GM18519 (cell line): ENCODE measurements around the gene PHPT1.
"Not testable (repeated sequence)": the region's sequence is repeated elsewhere in the genome, so short reads cannot be mapped to it uniquely, and the experiment has no call there.

Experiments
- ATAC-seq: cut with Tn5 transposase; IDR thresholded peaks from one replicate; pipeline ENCODE4 v1.9.1; 2021; ENCODE audit warnings: mild to moderate bottlenecking, moderate library complexity; ENCODE audit not compliant: unreplicated experiment, low FRiP score

The PHPT1 gene

DNA sequence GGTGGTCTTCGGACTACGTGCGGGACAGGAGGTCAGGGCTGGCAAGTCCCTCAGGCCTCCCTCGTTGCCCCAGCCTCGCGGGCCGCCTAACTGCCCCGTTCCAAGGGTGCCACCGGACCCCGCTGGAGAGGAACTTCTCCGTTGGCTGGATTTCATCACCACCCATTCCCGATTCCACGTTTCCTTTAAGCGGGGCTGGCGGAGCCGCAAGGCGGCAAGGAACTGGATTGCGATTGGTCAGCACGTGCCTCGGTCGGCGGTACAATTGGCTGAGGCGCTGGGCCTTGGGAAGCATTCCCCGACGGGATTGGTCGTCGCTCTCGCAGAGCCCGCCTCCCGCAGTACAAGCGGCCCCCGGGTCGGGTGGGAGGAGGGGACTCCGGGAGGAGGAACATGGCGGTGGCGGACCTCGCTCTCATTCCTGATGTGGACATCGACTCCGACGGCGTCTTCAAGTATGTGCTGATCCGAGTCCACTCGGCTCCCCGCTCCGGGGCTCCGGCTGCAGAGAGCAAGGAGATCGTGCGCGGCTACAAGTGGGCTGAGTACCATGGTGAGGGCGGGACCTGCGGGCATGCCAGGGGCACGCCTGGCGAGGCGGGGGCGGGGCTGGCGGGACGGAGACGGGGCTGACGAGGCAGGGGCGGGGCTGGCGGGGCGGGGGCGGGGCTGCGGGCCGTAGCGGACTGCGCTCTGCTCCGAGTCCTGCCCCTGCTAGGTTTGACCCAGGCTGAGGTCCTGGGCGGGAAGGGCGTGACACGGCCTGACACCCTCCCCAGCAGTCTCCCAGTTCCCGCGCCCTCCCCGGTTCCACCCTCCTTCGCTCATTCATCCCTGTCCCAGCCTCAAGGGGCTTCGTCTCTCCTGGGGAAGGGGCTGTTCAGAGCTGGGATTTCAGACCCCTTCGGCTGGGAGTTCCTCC is at the start of gene PHPT1:
PHPT1 (plus strand) TSS at position 372 of the 922 bp plus-strand sequence; CDS start at position 394, 22 bp downstream.
- ATAC-seq, result peak; percentile 68

DNA sequence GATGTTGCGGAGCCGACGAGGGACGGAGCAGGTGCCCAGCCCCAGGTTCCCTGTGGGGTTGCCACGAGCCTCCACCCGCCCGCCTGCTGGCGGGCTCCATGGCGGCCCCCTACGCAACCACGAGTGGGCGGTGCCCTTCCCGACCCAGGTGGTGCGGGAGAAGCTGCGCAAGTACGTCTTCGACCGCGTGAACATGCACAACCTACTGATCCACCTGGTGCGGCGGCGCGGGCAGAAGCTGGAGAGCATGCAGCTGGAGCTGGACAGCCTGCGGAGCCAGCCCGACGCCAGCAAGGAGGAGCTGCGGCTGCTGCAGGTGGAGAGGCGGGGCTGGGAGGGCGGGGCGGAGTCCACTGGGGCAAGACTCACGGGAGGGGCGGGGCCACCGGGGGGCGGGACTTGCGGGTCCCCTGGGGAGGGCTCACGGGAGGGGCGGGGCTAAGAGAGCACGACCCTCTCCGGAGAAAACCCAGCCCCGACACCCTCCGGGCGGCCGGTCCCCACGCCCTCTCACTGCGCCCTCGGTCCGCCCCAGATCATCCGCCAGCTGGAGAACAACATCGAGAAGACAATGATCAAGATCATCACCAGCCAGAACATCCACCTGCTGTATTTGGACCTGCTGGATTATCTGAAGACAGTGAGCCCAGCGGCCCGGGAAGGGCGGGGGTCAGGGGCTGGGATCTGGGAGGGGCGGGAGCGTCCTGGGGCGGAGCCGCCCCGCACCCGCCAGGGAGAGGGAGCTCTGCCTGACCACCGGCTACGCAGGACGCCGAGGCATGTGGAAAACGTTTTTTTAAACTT is 49.2 kb upstream of the PHPT1 start:
- no peak for ATAC-seq

DNA sequence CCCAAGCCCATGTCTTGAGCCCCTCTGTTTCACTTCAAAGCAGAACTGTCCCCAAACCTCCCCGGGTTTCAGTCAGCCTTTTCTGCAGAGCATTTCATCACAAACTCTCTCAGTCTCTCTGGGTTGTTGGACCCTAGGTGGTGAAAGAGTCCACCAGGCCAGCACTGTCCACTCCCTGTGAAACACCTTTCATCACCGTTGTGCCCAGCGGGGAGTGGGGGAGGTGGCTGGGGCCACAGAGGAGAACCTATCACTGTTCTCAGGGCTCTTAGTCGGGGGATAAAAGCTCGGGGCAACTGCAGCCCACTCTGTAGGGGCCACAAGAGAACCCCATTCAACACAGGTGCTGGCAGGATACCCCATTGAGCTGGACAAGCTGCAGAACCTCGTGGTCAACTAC is 46.9 kb upstream of the PHPT1 start:
- ATAC-seq, result no peak

DNA sequence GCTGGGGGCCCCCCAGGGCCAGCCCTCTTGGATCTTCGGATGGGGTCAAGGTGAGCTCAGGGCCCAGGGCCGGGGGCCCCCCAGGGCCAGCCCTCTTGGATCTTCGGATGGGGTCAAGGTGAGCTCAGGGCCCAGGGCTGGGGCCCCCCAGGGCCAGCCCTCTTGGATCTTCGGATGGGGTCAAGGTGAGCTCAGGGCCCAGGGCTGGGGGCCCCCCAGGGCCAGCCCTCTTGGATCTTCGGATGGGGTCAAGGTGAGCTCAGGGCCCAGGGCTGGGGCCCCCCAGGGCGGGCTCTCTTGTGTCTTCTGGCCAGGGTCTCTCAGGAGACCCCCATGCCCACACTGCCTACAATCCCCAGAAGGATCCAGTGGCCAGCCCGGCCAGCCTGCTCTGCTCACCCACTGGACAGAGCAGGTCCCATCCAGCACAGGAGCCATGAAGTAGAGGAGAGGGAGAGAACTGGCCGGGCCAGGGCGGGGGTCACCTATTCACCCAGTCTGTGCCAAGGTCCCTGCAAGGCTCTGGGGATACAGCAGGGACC is 46.1 kb upstream of the PHPT1 start:
- ATAC-seq, result not testable (repeated sequence)

DNA sequence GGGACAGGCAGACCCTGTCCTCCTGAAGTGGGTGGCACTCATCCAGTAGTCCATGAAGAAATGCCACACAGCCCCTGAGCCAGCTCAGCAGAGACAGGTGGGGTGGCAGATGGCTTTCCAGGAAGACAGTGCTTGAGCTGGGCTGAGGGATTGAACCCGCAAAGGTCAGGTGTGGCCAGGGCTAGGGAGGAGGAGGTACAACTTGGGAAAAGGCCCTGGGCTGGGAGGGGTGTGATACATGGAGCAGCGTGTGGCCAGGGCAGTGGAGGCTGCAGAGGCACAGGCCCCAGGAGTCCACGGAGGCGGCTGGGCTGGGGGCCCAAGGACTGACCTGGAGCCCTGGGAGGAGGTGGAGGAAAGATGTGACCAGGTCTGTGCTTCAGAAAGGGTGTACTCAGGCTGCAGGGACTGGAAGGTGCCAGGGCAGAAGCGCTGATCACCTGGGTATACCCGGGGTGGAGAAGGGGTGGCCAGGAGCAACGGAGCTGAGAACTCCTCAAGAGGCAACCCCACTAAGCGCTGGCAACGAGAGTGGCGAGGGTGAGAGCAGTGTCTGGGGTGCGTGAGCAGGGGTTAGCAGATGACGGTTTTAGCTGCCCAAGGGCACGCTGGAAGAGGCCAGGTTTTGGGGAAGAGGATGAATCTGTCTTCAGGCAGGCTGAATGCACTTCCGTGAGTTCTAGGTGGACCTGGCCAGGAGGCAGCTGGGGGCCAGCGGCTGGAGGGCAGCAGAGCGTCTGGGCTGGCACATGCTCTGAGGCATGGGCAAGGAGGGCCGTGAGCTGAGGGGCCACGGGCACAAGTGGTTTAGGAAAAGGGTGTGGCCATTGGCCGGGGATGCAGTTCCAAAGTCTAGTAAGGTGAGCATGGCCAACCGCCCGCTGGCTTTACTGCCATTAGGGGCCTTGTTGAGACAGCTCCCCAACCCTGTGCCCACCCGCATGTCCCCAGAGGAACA is 45.4 kb upstream of the PHPT1 start:
- ATAC-seq, result no peak

DNA sequence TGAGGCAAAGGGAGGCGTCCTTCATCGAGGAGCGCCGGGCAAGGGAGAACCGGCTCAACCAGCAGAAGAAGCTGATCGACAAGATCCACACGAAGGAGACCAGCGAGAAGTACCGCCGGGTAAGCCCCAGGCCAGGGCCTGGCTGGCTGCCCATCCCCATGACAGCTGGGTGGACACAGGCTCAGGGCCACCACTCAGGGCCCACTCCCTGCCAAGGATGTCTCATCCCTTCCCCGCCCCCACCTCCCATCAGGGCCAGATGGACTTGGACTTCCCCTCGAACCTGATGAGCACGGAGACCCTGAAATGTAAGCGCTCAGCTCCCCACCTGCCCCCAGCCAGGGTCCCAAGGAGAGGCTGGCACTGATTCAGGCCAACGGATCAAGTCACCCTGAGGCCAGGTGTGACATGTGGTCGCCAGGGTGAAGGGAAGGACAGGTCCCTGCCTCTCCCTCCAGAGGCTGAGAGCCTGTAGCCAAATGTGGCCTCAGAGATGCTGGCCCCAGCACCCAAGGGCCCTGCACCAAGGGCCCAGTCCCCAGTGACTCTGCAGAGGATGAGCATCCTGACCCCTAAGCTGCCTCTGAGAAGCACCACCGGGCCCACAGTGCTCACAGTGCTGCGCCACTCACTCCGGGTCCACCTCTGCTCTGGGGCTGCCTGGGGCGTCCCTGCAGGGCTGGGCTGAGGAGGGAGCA is 44.6 kb upstream of the PHPT1 start:
- ATAC-seq, result no peak

DNA sequence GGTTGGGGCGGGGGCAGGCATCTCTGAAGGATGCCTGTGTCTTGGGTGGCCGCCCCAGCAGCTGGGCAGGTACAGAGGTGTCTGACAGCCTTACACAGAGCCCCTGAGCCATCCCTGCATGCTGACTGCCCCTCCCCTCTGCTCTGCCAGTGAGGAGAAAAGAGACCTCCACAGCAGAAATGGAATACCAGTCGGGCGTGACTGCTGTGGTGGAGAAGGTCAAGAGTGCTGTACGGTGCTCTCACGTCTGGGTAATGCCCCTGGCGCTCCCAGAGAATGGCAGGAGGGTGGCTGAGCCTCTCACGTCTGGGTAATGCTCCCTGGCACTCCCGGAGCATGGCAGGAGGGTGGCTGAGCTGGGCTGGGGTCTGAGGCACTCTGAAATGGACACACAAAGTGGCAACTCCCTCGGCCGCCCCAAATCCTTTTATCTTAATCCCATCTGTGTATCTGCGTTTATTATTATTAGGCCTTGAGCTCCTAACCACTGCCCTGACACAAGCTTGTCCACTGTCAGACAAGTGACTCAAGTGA is 43.9 kb upstream of the PHPT1 start:
- no peak for ATAC-seq

DNA sequence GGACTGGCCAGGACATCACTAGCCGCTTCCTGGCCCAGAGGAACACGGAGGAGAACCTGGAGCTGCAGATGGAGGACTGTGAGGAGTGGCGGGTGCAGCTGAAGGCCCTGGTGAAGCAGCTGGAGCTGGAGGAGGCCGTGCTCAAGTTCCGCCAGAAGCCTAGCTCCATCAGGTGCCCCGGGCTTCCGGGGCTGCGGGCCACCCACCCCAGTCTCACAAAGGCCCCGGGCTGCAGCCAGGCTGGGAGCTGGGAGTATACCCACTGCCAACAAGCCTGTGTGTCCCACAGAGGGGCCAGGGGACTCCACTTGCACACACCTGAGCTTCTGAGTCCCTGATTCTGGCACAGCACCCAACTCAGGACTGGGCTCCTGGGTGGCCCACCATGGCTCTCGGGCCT is 43.1 kb upstream of the PHPT1 start:
- no peak for ATAC-seq

DNA sequence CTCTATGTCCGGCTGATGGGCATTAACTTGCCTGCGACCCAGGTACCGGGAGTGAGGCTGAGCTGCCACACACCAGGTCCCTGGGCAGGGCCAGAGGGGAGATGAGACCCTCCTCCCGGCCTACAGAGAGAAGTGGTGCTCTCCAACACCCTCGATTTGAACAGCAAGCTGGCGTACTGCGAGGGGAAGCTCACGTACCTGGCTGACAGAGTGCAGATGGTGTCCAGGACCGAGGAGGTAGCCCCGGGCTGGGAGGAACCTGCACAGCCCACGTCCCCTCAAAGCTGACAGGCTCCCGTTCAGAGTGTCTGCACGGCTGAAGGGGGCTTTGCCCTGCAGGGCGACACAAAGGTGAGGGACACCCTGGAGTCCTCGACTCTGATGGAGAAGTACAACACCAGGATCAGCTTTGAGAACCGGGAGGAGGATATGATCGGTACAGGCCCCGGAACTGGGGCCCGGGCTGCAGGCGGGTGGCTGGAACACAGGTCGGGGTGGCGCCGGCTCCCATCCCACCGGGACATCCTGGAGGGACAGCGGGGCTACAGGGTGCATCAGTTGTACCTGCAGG is 42.5 kb upstream of the PHPT1 start:
- no peak for ATAC-seq

DNA sequence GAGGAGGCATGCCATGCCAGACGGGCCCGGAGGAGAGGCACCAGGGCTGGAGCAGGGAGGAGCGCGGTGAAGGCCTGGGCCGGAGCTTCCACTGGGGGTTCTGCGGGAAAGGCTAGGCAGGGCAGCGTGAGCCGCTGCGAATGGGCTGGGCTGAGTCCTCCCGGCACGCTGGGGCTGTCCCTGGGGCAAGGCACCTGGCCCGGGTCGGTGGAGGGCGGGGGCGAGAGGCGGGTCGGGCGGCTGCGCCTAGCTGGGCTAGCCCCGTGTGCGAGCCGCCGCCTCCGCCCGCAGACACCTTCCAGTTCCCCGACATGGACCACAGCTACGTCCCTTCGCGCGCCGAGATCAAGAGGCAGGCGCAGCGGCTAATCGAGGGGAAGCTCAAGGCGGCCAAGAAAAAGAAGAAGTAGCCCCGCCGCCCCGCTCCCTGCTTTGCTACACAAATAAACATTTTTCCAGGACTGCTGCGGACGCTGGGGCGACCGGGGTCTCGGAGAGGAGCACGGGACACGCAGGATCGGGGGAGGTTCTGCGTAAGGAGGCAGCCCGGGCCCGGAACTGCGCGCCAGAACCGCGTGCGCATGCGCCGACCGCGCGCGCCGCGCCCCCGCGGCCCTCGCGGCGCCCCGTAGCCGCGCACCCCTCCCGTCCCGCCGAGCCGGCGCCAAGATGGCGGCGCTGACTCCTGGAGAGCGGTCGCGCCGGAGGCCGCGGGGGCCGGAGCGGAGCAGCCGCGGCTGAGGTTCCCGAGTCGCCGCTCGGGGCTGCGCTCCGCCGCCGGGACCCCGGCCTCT is 41.7 kb upstream of the PHPT1 start, which contains the start of gene RABL6:
RABL6 (plus strand) TSS at position 668 of the 794 bp plus-strand sequence. CDS start 249 bp downstream, outside the sequence.
- no peak for ATAC-seq

DNA sequence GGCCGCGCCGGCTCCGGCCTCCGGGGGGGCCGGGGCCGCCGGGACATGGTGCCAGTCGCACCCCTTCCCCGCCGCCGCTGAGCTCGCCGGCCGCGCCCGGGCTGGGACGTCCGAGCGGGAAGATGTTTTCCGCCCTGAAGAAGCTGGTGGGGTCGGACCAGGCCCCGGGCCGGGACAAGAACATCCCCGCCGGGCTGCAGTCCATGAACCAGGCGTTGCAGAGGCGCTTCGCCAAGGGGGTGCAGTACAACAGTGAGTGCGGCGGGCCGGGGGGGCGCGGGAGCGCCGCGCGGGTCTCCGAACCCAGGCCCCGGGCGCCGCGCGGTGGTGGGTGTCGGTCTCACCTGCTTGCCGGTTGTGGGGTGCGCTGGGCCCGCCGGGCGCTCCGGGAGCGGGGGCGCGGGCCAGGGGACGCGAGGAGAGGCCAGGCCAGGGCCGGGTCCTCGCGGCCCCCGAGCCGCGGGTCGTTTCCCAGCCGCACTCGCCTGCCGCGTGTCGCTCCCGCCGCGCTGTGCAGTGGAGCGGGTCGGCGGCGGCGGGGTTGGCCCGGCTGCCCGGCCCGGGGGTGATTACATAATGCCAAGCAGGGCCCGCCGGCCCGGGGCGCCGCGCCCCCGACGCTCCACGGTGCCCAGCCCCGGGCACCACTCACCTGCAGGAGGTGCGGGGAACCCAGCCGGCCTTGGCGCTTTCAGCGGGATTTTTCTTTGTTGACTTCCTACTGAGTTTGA is 41.0 kb upstream of the PHPT1 start:
- ATAC-seq, result no peak

DNA sequence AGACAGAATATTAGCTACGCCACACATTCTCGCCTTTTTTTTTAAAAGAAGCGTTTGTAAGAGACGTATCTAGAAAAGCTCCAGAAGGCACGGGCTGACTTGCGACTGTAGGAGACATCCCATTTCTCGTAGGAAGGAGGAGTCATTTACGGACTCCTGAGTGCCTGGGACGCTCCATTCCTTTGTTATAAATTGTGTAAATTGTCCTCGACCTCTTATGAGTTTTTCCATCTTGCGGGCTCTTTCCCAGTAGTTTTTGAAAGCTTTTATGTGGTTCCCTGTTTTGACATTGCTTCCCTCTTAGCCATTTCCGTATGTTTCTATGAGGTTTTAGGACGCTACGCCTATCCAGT is 40.4 kb upstream of the PHPT1 start:
- ATAC-seq, result no peak

DNA sequence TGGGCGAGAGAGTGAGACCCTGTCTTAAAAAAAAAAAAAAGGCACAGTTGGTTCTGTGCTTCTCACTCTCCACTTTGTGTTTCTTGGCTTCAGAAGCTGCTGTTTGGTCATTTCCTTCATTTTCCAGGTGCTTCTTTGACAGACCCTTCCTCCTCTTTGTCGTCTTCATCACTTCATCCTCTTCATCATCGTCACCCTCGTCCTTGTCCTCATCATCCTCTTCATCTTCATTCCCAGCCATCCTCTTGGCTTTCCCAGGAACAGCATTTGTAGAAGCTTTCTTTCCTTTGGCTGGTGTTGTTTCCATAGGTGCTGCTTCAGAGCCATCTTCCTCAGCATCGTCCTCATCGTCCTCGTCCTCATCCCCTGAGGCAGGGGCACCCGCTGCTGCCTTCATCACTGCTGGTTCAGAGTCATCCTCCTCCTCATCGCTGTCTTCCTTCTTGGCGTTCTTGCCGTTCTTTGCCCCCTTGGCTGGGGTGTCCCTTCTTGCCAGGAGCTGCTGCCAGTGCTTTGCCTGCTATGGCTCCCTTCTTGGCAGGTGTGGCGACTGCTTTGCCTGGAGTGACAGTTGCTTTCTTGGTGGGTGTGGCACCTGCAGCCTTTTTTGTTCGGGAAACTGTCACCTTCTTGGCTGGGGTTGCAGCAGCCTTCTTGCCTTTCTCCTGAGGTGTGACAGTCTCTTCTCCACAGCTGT is 34.3 kb upstream of the PHPT1 start:
- ATAC-seq, result no peak

DNA sequence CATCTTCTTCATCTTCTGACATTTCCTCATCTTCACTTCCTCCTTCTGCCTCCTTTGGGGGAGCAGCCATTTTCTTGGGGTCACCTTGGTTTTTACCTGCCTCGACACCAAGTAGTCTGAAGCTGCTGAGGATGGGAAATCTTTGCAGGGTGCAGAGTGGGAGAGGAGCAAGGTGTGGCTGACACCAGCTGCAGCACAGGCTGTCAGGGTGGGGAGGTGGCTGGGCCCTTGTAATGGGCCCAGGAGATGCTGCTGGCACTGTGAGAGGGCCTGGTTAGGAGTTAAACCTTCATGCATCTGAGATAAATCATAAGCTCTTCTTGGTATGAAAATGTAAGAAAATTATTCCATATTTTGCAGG is 33.8 kb upstream of the PHPT1 start:
- no peak for ATAC-seq

DNA sequence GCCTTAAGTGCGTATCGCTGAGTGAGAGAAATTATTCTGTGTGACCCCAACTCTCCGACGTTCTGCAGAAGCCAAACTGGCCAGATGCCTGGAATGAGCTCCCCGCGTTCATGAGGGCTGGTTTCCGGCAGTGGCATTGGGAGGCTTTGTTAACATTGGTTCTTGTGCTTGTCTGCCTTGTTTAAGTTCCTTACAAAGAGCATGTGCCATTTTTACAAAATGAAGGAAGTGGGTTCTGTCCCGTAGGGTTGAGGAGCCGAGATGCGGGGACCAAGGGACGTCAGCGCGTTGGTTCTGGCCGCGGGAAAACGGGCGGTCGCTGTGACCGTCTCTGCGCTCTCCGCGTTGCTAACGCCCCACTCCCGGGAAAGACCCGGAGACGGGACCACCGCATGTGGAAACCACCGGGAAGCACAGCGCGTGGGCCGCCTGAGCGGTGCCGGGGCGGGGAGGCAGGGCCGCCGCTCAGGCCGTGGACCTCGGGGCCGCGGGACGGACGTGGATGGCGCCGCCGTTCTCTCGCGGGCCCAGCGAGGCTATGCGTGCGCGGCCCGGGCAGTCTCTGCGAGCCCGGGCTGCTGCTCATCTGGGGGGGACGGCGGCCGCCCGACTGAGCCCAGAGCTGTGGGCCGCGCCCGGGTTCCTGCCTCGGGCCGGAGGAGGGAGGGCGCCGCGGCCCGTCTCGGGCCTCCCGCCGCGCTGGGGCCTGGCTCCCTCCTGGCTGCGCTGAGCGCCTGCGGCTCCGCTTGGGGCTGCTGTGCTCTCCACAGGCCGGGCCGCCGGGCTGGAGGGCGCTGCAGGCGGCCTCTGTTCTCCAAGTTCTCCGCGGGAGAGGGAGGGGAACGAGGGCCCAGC is 28.0 kb upstream of the PHPT1 start:
- ATAC-seq, result no peak
